NCI-H146 (cell line): Measurements from ENCODE around the gene TANC2.

Experiments
- DNase-seq: peaks from one replicate; lab custom pipeline; 2025; lab: John Stamatoyannopoulos, UW

Gene TANC2

DNA sequence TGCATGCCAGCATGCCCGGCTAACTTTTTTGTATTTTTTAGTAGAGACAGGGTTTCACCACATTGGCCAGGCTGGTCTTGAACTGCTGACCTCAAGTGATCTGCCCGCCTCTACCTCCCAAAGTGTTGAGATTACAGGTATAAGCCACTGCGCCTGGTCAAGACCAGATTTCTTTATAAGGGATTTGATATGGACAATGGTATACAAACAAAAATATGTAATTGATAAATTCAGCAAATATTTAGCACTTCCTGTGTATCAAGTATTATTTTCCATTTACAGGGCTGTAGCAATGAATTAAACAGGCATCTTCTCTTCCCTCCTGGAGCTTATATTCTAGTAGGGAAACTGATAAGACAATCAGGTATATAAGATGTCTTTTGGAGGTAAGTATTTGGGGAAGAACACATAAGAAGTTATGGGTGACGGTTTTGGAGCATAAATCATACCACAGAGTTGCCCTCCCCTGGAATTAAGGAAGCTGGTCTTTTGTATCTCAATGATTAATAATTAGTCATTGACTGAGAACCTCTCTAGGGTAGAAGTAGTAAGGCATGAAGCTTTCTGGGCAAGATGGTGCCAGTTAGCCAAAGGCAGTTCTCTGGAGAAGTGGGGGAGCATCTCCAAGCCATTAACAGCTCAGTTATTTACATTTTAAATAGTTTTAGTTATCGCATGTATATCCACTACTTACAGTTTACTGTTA is 35.8 kb downstream of the TANC2 start:
- no peak for DNase-seq

DNA sequence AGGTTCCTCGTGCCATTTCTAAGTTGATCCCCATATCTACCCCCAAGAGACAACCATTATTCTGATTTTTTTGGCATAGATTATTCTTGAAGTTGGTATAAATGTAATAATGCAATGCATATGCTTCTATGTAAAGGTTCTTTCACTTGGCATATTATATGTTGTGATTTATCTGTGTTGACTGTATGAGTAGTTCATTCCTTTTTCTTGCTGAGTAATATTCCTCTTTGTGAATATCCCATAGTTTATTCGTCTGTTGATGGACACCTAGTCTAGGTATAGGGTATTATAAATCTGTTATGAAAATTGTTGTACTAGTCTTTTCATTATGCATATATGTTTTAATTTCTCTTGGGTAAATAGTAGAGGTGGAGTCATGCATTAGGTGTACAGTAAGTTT is 36.6 kb downstream of the TANC2 start:
- DNase-seq: no peak

DNA sequence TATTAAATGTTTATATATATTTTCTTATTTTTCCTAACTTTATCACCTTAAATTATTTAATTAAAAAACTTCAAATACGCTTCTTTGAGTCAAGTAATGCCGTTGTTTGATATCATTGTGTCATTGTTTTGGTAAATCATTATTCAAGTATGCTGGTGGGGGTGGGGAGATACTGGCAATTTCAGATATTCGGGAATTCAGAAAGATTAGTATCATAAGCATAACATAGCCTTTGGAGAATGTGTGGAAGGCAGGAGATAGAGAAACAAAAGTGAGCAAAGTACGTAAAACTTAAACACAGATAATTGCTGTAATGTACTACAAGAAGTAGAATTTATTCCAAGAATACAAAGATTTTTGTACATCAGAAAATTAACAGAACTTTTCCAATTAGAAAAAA is 49.8 kb downstream of the TANC2 start:
- DNase-seq: no peak
